B cell (primary cell): ENCODE results near the gene LMBRD1. TPM values are rescaled to one million over a fixed set of nuclear protein-coding genes. Genes with fewer than 3 reads are reported as not detected.
A peak's percentile ranks its signal among the peaks of the same experiment; 100 is the strongest.

Experiments
- ATAC-seq: fragments of 200-7000 bp; cut with Tn5 transposase; one replicate; pipeline ENCODE4 v1.10.0; 2021; ENCODE audit warnings: low read depth, mild to moderate bottlenecking, moderate number of reproducible peaks, moderate library complexity
- CTCF ChIA-PET: fragments of 350-600 bp; sonication (Branson Sonifier 250); formaldehyde crosslinking; loops from one replicate; lab custom pipeline; 2021; ENCODE audit warnings: antibody characterized with exemption, inconsistent platforms; lab: Charles Lee
- POLR2A ChIA-PET: fragments of 350-600 bp; sonication (Branson Sonifier 250); formaldehyde crosslinking; loops from one replicate; lab custom pipeline; 2021; ENCODE audit warnings: antibody characterized with exemption; lab: Charles Lee
- DNase-seq: peaks from one replicate; pipeline ENCODE4 v3.0.0; 2013
- H2AFZ ChIP-seq: 2 replicates; pipeline ENCODE4 v1.6.1; 2012; ENCODE audit warnings: mild to moderate bottlenecking, low read depth, low read length; ENCODE audit not compliant: insufficient read depth, poor library complexity, severe bottlenecking
- H3K27ac ChIP-seq, 2 donors: 1 replicate in 1 of 2; 2 replicates in 1 of 2; pipeline ENCODE4 v1.5.1; 2012 to 2013; ENCODE audit warnings: low read length in 2 of 2, mild to moderate bottlenecking in 2 of 2, moderate library complexity in 1 of 2
- H3K27me3 ChIP-seq, 4 experiments: fragments of 200-600 bp in 1 of 4; sonication (generic) in 1 of 4; replicated peaks in 1 of 4; 1 replicate in 2 of 4; 2 replicates in 2 of 4; pipeline versions ENCODE4 v1.6.1 to v1.7.0; 2013 to 2016; ENCODE audit warnings: low read length in 3 of 4, mild to moderate bottlenecking in 2 of 4, mixed read lengths in 1 of 4, moderate library complexity in 1 of 4; ENCODE audit not compliant: insufficient read depth in 4 of 4, control insufficient read depth in 3 of 4; ENCODE audit errors: control extremely low read depth in 1 of 4
- H3K36me3 ChIP-seq, 2 experiments: replicated peaks in 1 of 2; 1 replicate in 1 of 2; 2 replicates in 1 of 2; pipeline versions ENCODE4 v1.6.1 to v1.7.1; 2013; ENCODE audit warnings: low read length in 1 of 2; ENCODE audit not compliant: insufficient read depth in 2 of 2, control insufficient read depth in 1 of 2; ENCODE audit errors: control extremely low read depth in 1 of 2, extremely low read depth in 1 of 2
- H3K4me1 ChIP-seq, 2 donors: fragments of 200-600 bp in 1 of 2; sonication (generic) in 1 of 2; 1 replicate in 1 of 2; 2 replicates in 1 of 2; pipeline versions ENCODE4 v1.5.1 to v1.6.1; 2013 to 2017; ENCODE audit warnings: low read length in 2 of 2; ENCODE audit not compliant: control insufficient read depth in 2 of 2, insufficient read depth in 2 of 2
- H3K4me2 ChIP-seq: replicated peaks from 2 replicates; pipeline ENCODE3; 2012; ENCODE audit warnings: mild to moderate bottlenecking, low read depth, low read length; ENCODE audit not compliant: poor library complexity, severe bottlenecking
- H3K4me3 ChIP-seq, 5 experiments: fragments of 200-600 bp in 1 of 5; sonication (generic) in 1 of 5; 1 replicate in 3 of 5; 2 replicates in 2 of 5; pipeline versions ENCODE4 v1.5.1 to v1.7.0; 2011 to 2016; ENCODE audit warnings: low read length in 4 of 5, mild to moderate bottlenecking in 4 of 5, low read depth in 2 of 5, control low read depth in 1 of 5, moderate library complexity in 1 of 5; ENCODE audit not compliant: insufficient read depth in 1 of 5; ENCODE audit errors: control extremely low read depth in 1 of 5, extremely low read depth in 1 of 5
- H3K79me2 ChIP-seq: fragments of 200-600 bp; sonication (generic); one replicate; pipeline ENCODE4 v1.6.0; 2016; ENCODE audit warnings: low read length; ENCODE audit not compliant: control insufficient read depth, insufficient read depth
- H3K9ac ChIP-seq: fragments of 200-600 bp; sonication (generic); 2 replicates; pipeline ENCODE4 v1.6.1; 2017; ENCODE audit warnings: mild to moderate bottlenecking, low read length, moderate library complexity
- H3K9me3 ChIP-seq, 3 donors: one replicate each; pipeline versions ENCODE4 v1.6.1 to v1.7.1; 2013; ENCODE audit warnings: low read length in 2 of 3; ENCODE audit not compliant: control insufficient read depth in 2 of 3, insufficient read depth in 1 of 3; ENCODE audit errors: control extremely low read depth in 1 of 3
- H4K20me1 ChIP-seq: 2 replicates; pipeline ENCODE4 v1.6.0; 2012; ENCODE audit warnings: mild to moderate bottlenecking, low read length; ENCODE audit not compliant: insufficient read depth, control insufficient read depth, poor library complexity, severe bottlenecking
- H3K27ac Mint-ChIP-seq: one replicate; pipeline ENCODE4 v1.8.0; 2021; ENCODE audit warnings: mixed read lengths
- H3K27me3 Mint-ChIP-seq: one replicate; pipeline ENCODE4 v1.8.0; 2021; ENCODE audit warnings: mixed read lengths
- H3K4me1 Mint-ChIP-seq: one replicate; pipeline ENCODE4 v1.8.0; 2021; ENCODE audit warnings: mixed read lengths
- H3K4me3 Mint-ChIP-seq: one replicate; pipeline ENCODE4 v1.8.0; 2021; ENCODE audit warnings: mixed read lengths
- H3K9me3 Mint-ChIP-seq: one replicate; pipeline ENCODE4 v1.8.0; 2022; ENCODE audit warnings: mixed read lengths; ENCODE audit not compliant: insufficient read depth
- CTCF ChIP-seq: fragments of 200-600 bp; IDR thresholded peaks from one replicate; pipeline ENCODE4 v1.8.0; 2022; ENCODE audit warnings: antibody characterized with exemption, mild to moderate bottlenecking
- EZH2 ChIP-seq: IDR thresholded peaks from 2 replicates; pipeline ENCODE4 v1.6.1; 2012; ENCODE audit warnings: borderline replicate concordance, low read depth, mild to moderate bottlenecking, moderate library complexity, low read length; ENCODE audit not compliant: insufficient read depth, poor library complexity, severe bottlenecking
- whole genome bisulfite sequencing: methylation state at CpG from one replicate; pipeline ENCODE4 v1.1.5; 2013; ENCODE audit warnings: missing lambda C conversion rate; ENCODE audit not compliant: insufficient coverage; 5-methylcytosine and 5-hydroxymethylcytosine counted together
- intact Hi-C: fragments of 100-400 bp; cut with micrococcal nuclease; formaldehyde crosslinking; loops from one replicate; pipeline ENCODE4 v1.10.0; 2022
- polyA plus RNA-seq: library from polyadenylated mRNA; depleted of rRNA; stranded (reverse); fragments of >200 nt; gene quantifications from 2 replicates; pipeline ENCODE4 v1.2.3, GENCODE V29; 2012
- total RNA-seq, 2 donors: library from RNA; stranded (reverse); fragments of 120-200 nt in 1 of 2; gene quantifications; 1 replicate in 1 of 2; 2 replicates in 1 of 2; pipeline versions ENCODE4 v1.2.3 to v1.2.4, GENCODE V29; 2013 to 2022

LMBRD1 gene
- total and polyA plus RNA-seq, 2 donors (not counting 1 experiment from before 2014, with no cell fraction given): 33.7 to 99.0 TPM

DNA sequence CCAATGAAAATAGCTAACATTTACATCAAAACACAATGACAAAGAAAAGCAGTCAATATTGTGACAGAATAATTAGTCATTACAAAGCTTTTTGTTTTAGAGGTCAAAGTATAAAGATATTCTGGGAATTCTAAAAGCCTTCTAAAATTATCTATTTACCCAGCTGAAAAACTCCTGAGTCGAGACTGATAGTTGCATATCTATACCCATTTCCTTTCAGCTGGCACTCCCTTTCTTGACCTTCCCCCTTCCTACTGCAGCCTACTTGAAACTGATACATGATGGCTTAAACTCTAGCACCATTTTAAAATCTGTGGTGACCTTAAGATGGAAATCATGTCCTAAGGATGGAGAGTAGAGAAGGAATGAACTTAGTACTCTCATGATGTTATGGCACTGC lies 38.6 kb downstream of the LMBRD1 start:
- Mint-ChIP-seq H3K9me3 (peaks cover 8% of the 10 kb centered on the region), H3K4me3 (no peak overlapping the region), H3K27me3 (no peaks in the 10 kb centered on the region), H3K27ac (peak overlapping the region; percentile 51), H3K4me1 (peaks cover 61% of the 10 kb centered on the region)
- no peak for DNase-seq
- Histone ChIP-seq H3K9ac (no peak overlapping the region), H4K20me1 (peaks cover 51% of the 10 kb centered on the region), H3K27me3 (no peaks in the 10 kb centered on the region), H3K36me3 (peaks cover 8 to 16% of the 10 kb centered on the region in 2 experiments), H3K4me1 (peaks cover 7 to 8% of the 10 kb centered on the region in 2 donors), H3K4me3 (no peak overlapping the region), H3K27ac (no peak overlapping the region), H3K79me2 (peaks cover 82% of the 10 kb centered on the region), H2AFZ (no peak overlapping the region), H3K4me2 (peak overlapping the region; percentile 12), H3K9me3 (peaks cover 0 to 8% (median 2%) of the 10 kb centered on the region in 3 donors)
- TF ChIP-seq CTCF (no peak), EZH2 (no peak)
- WGBS: 20% methylated on average over 1 of the region's 1 CpG
- POLR2A ChIA-PET: no interaction called here
- CTCF ChIA-PET: interaction anchor here (0.9 kb wide), 1 partner anchor 28 kb away, joined by 3 read pairs; no protein-coding TSS in a partner anchor
- ATAC-seq: no peak
- intact Hi-C loops: loop anchor here (2.0 kb wide), 1 partner anchor 15 kb away; no protein-coding TSS in a partner anchor

DNA sequence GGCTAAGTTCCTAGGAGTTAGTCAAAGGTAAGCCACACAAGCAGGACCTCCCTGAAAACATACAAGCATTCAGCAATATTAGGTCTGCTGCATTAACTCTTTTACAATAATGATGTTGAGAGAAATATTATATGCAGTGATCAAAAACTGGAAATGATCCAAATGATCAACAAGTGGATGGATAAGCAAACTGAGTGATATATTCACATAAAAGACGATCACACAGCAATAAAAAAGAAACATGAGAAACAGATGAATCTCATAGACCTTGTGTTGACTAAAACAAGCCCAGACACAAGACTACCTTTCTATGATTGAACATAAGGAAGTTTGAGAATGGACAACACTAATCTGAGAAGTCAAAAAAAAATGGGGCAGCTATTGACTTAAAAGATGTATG lies 39.9 kb downstream of the LMBRD1 start:
- Histone ChIP-seq H4K20me1 (peaks cover 52% of the 10 kb centered on the region), H3K36me3 (peaks cover 8% of the 10 kb centered on the region in 2 experiments), H3K9me3 (peaks cover 0 to 8% (median 2%) of the 10 kb centered on the region in 3 donors), H2AFZ (no peak overlapping the region), H3K4me1 (peaks cover 7 to 8% of the 10 kb centered on the region in 2 donors), H3K4me2 (no peak overlapping the region), H3K4me3 (no peak overlapping the region), H3K27ac (no peak overlapping the region), H3K79me2 (peaks cover 78% of the 10 kb centered on the region), H3K9ac (no peak overlapping the region), H3K27me3 (no peaks in the 10 kb centered on the region)
- Mint-ChIP-seq H3K9me3 (peaks cover 8% of the 10 kb centered on the region), H3K27ac (peak overlapping the region; percentile 28), H3K27me3 (no peaks in the 10 kb centered on the region), H3K4me1 (peaks cover 52% of the 10 kb centered on the region), H3K4me3 (peak overlapping the region; percentile 12)
- ATAC-seq (no peak), DNase-seq (no peak)
- intact Hi-C loops: no loop called here
- WGBS: no CpG with 5 or more reads among the region's 1 CpG
- no peak for TF ChIP-seq CTCF
- no peak for TF ChIP-seq EZH2
- CTCF ChIA-PET: no interaction called here
- POLR2A ChIA-PET: interaction anchor here (0.7 kb wide), 1 partner anchor 39 kb away, joined by 5 read pairs; no protein-coding TSS in a partner anchor
